Adrenal gland (tissue), 12 donors: ENCODE measurements around the gene ESM1. TPM values are rescaled to one million over a fixed set of nuclear protein-coding genes. Genes with fewer than 3 reads are reported as not detected.

ENCODE experiments used
- DNase-seq, 7 donors: peaks; one replicate each; pipeline ENCODE4 v3.0.0-alpha.2; 2019 to 2020
- H3K27ac ChIP-seq, 5 donors: fragments of 200-600 bp; sonication (generic) in 4 of 5; 1 replicate in 3 of 5; 2 replicates in 2 of 5; pipeline versions ENCODE4 v1.5.1 to v1.8.0; 2016 to 2020; ENCODE audit warnings: mild to moderate bottlenecking in 1 of 5
- H3K27me3 ChIP-seq: fragments of 200-600 bp; 2 replicates; pipeline ENCODE4 v1.8.0; 2021
- H3K36me3 ChIP-seq, 2 donors: fragments of 200-600 bp; replicated peaks in 1 of 2; 1 replicate in 1 of 2; 2 replicates in 1 of 2; pipeline versions ENCODE4 v1.5.1 to v1.8.0; 2018 to 2022
- H3K4me1 ChIP-seq, 2 donors: fragments of 200-600 bp; replicated peaks in 1 of 2; 1 replicate in 1 of 2; 2 replicates in 1 of 2; pipeline versions ENCODE4 v1.5.1 to v1.8.0; 2018 to 2021
- H3K4me3 ChIP-seq, 4 donors: fragments of 200-600 bp; sonication (generic) in 3 of 4; one replicate each; pipeline ENCODE4 v1.5.1; 2016 to 2018
- H3K9me3 ChIP-seq, 3 donors: fragments of 200-600 bp; sonication (generic) in 1 of 3; replicated peaks in 1 of 3; 1 replicate in 2 of 3; 2 replicates in 1 of 3; pipeline versions ENCODE4 v1.5.1 to v1.8.0; 2016 to 2021
- POLR2A ChIP-seq, 2 donors: fragments of 450-650 bp; IDR thresholded peaks; one replicate each; pipeline ENCODE4 v1.6.1; 2017; ENCODE audit warnings: antibody characterized with exemption in 2 of 2, mild to moderate bottlenecking in 2 of 2, moderate library complexity in 1 of 2
- WGBS, 4 donors: extraction: QIAGEN DNeasy Blood & Tissue Kit in 2 of 4; methylation state at CpG; one replicate each; pipeline versions ENCODE4 v1.1.5 to v1.1.7; 2013 to 2017; 5-methylcytosine and 5-hydroxymethylcytosine counted together
- intact Hi-C, 2 donors: fragments of 100-400 bp; cut with DNase I; formaldehyde crosslinking; loops; one replicate each; pipeline versions ENCODE4 v1.14.1 to v1.15.0; 2022 to 2023
- polyA plus RNA-seq, 3 donors: library from polyadenylated mRNA; stranded (reverse); fragments of 200-250 nt in 2 of 3; fragments of 350-450 nt in 1 of 3; fragmentation: Illumina TruSeq in 1 of 3; extraction: RNeasy Lipid Tissue Mini Kit (QIAGEN cat#74804) in 1 of 3; gene quantifications; one replicate each; pipeline ENCODE4 v1.2.3, GENCODE V29; 2013 to 2014
- total RNA-seq, 9 donors: library from RNA; depleted of rRNA in 4 of 9; stranded (reverse); fragments of >200 nt in 4 of 9; fragments of 120-200 nt in 1 of 9; fragmentation: NEBNext Ultra II Directional in 1 of 9; extraction: Animal tissue kit (Norgen Biotek cat#: 25700) in 1 of 9; gene quantifications; one replicate each; pipeline versions ENCODE4 v1.1.0 to v1.2.4, GENCODE V29; 2013 to 2023
- TF ChIP-seq, protein P1 (sequence below), 6 experiments: fragments of 450-650 bp in 4 of 6; fragments of 200-600 bp in 2 of 6; sonication (generic) in 1 of 6; IDR thresholded peaks; 1 replicate in 5 of 6; 2 replicates in 1 of 6; pipeline versions ENCODE4 v1.5.1 to v1.8.0; 2016 to 2021; ENCODE audit warnings: antibody characterized with exemption in 6 of 6, mild to moderate bottlenecking in 2 of 6, moderate library complexity in 1 of 6
- donor health status: healthy with polysubstance abuse.
- donor health status: Bipolar disorder and iron deficiency.
- donor health status: DM: yes; HTN: yes; CAD: no.
- donor health status: DM: no; HTN: no; CAD: no.
- donor health status: DM: no; HTN: no; CAD: no.
- donor health status: DM: yes; HTN: yes; CAD: no.

ESM1 gene
- total and polyA plus RNA-seq, 12 donors: 0.43 to 5.4 (median 1.3) TPM

DNA sequence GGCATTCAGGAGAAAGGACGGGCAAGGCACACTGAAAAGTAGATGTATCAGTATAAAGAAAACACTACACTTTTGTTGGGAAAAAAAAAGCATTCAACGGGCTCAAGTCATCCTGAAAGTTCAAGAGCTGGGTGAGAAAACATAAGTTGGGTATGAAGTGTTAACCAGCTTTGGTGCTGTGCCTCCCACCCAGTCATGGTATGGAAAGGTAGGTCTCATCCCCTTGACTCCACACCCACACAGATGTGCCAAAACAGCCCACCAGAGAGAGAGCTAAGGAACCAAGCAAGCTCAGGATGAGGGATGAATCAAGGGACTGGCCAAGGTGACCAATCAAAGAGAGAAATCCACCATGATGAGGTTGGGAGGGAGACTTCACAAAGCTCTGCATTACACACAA is 54.7 kb downstream of the ESM1 start:
- Histone ChIP-seq H3K4me3 (no peak overlapping the region), H3K36me3 (no peaks in the 10 kb centered on the region), H3K9me3 (no peaks in the 10 kb centered on the region), H3K4me1 (no peaks in the 10 kb centered on the region), H3K27ac (no peak overlapping the region), H3K27me3 (no peaks in the 10 kb centered on the region)
- intact Hi-C loops: no loop called here
- WGBS, 4 donors: 77 to 89% (median 83%) methylated on average over 2 of the region's 2 CpGs
- DNase-seq: no peak
- TF ChIP-seq, protein P1, sequence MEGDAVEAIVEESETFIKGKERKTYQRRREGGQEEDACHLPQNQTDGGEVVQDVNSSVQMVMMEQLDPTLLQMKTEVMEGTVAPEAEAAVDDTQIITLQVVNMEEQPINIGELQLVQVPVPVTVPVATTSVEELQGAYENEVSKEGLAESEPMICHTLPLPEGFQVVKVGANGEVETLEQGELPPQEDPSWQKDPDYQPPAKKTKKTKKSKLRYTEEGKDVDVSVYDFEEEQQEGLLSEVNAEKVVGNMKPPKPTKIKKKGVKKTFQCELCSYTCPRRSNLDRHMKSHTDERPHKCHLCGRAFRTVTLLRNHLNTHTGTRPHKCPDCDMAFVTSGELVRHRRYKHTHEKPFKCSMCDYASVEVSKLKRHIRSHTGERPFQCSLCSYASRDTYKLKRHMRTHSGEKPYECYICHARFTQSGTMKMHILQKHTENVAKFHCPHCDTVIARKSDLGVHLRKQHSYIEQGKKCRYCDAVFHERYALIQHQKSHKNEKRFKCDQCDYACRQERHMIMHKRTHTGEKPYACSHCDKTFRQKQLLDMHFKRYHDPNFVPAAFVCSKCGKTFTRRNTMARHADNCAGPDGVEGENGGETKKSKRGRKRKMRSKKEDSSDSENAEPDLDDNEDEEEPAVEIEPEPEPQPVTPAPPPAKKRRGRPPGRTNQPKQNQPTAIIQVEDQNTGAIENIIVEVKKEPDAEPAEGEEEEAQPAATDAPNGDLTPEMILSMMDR (IDR thresholded peaks at IDR 0.05): no peak
- no peak for TF ChIP-seq POLR2A (IDR thresholded peaks at IDR 0.05)

Other genes starting within 250 kb of the ESM1 start
- gene GZMK, start 38.7 kb upstream of the ESM1 start, total RNA-seq: 1 to 10 TPM in 3 of 9 donors, under 1 TPM in 4, not detected in 2; 0.21 to 4.7 (median 0.65) TPM
- 1 to 10 TPM in 2 of 3 donors, under 1 TPM in 1; 0.88 to 1.3 (median 1.0) TPM for gene GZMK, start 38.7 kb upstream of the ESM1 start, polyA plus RNA-seq
- gene GZMA, start 117.1 kb upstream of the ESM1 start, total RNA-seq: 1 to 10 TPM in 3 of 9 donors, under 1 TPM in 4, not detected in 2; 0.39 to 5.1 (median 0.92) TPM
- 1 to 10 TPM; 2.0 to 9.7 (median 4.2) TPM for gene GZMA, start 117.1 kb upstream of the ESM1 start, polyA plus RNA-seq
- 10 to 100 TPM; 10.2 to 47.6 (median 16.0) TPM for gene GPX8, start 174.6 kb upstream of the ESM1 start, total RNA-seq
- 10 to 100 TPM in 1 of 3 donors, 1 to 10 TPM in 2; 6.1 to 17.8 (median 7.2) TPM for gene GPX8, start 174.6 kb upstream of the ESM1 start, polyA plus RNA-seq
- under 1 TPM in 1 of 9 donors, not detected in 8; 0.11 TPM for gene CDC20B, start 187.6 kb upstream of the ESM1 start, total RNA-seq
- gene CDC20B, start 187.6 kb upstream of the ESM1 start, polyA plus RNA-seq: not detected
- not detected for gene MCIDAS, start 241.7 kb upstream of the ESM1 start, total RNA-seq
- gene MCIDAS, start 241.7 kb upstream of the ESM1 start, polyA plus RNA-seq: not detected
- gene CCNO, start 248.0 kb upstream of the ESM1 start, total RNA-seq: 1 to 10 TPM in 1 of 9 donors, under 1 TPM in 6, not detected in 2; 0.06 to 1.1 (median 0.51) TPM
- gene CCNO, start 248.0 kb upstream of the ESM1 start, polyA plus RNA-seq: 1 to 10 TPM in 1 of 3 donors, under 1 TPM in 1, not detected in 1; 0.81 to 1.1 TPM